ENCODE data around the gene CTNS. TPM values are rescaled to one million over a fixed set of nuclear protein-coding genes. Genes with fewer than 3 reads are reported as not detected.

The CTNS gene
- polyA plus RNA-seq, 1 donor (not counting 4 experiments of a cell fraction or from before 2014, with no cell fraction given): 7.4 TPM

- Histone ChIP-seq H4K20me1 (ENCODE audit: control insufficient read depth, extremely low read depth, insufficient read depth, low read length) (no peaks in the 10 kb centered on the region), H2AFZ (ENCODE audit: control insufficient read depth, low read length) (no peak overlapping the region), H3K4me2 (ENCODE audit: control insufficient read depth, extremely low read depth, insufficient read depth, low read depth, low read length) (no peak overlapping the region), H3K79me2 (ENCODE audit: control insufficient read depth, insufficient read depth, low read length) (peaks cover 4% of the 10 kb centered on the region), H3K27me3 (ENCODE audit: control insufficient read depth, extremely low read depth, insufficient read depth, low read length) (no peaks in the 10 kb centered on the region), H3K9me3 (ENCODE audit: control insufficient read depth, low read depth, low read length) (no peaks in the 10 kb centered on the region), H3K4me1 (ENCODE audit: control insufficient read depth, extremely low read depth, insufficient read depth, low read length) (peaks cover 5% of the 10 kb centered on the region), H3K36me3 (ENCODE audit: control insufficient read depth in 2 of 2, extremely low read depth in 1 of 2, insufficient read depth in 2 of 2, low read length in 2 of 2) (peaks cover 8 to 12% of the 10 kb centered on the region in 2 experiments), H3K4me3 (ENCODE audit: control insufficient read depth in 2 of 3, extremely low read depth in 1 of 3, insufficient read depth in 2 of 3, low read depth in 1 of 3, low read length in 3 of 3) (no peak overlapping the region), H3K9ac (ENCODE audit: control insufficient read depth, extremely low read depth, insufficient read depth, low read length) (no peak overlapping the region), H3K27ac (ENCODE audit: control insufficient read depth, insufficient read depth, low read length) (no peak overlapping the region), H3K9me1 (ENCODE audit: control insufficient read depth, extremely low read depth, insufficient read depth, low read length) (peaks cover 2% of the 10 kb centered on the region)
- dilution Hi-C loops (cut with MboI; ENCODE audit: extremely low pct_ligation_motif_present, low sequenced_read_pairs): no loop called here
- no peak for DNase-seq (ENCODE audit: low read depth, low spot score)
- TF ChIP-seq EZH2 (IDR thresholded peaks at IDR 0.05; ENCODE audit: low read length) (no peak), CTCF (optimal IDR thresholded peaks at IDR 0.05 in 1 of 3, IDR thresholded peaks at IDR 0.05 in 1 of 3, conservative IDR thresholded peaks at IDR 0.05 in 1 of 3; ENCODE audit: extremely low read depth in 1 of 3, insufficient read depth in 2 of 3, low read length in 3 of 3) (no peak)
- no peak for FAIRE-seq
Measured at GRCh38 chr17:3641717-3642486, 5.3 kb downstream of the CTNS start.

- Histone ChIP-seq H4K20me1 (ENCODE audit: control insufficient read depth, extremely low read depth, insufficient read depth, low read length) (no peaks in the 10 kb centered on the region), H3K9me3 (ENCODE audit: control insufficient read depth, low read depth, low read length) (no peaks in the 10 kb centered on the region), H3K4me1 (ENCODE audit: control insufficient read depth, extremely low read depth, insufficient read depth, low read length) (no peaks in the 10 kb centered on the region), H3K27ac (ENCODE audit: control insufficient read depth, insufficient read depth, low read length) (no peak overlapping the region), H3K27me3 (ENCODE audit: control insufficient read depth, extremely low read depth, insufficient read depth, low read length) (no peaks in the 10 kb centered on the region), H2AFZ (ENCODE audit: control insufficient read depth, low read length) (no peak overlapping the region), H3K9me1 (ENCODE audit: control insufficient read depth, extremely low read depth, insufficient read depth, low read length) (no peaks in the 10 kb centered on the region), H3K36me3 (ENCODE audit: control insufficient read depth in 2 of 2, extremely low read depth in 1 of 2, insufficient read depth in 2 of 2, low read length in 2 of 2) (peaks cover 11 to 12% of the 10 kb centered on the region in 2 experiments), H3K79me2 (ENCODE audit: control insufficient read depth, insufficient read depth, low read length) (no peaks in the 10 kb centered on the region), H3K9ac (ENCODE audit: control insufficient read depth, extremely low read depth, insufficient read depth, low read length) (no peak overlapping the region), H3K4me3 (ENCODE audit: control insufficient read depth in 2 of 3, extremely low read depth in 1 of 3, insufficient read depth in 2 of 3, low read depth in 1 of 3, low read length in 3 of 3) (no peak overlapping the region), H3K4me2 (ENCODE audit: control insufficient read depth, extremely low read depth, insufficient read depth, low read depth, low read length) (no peak overlapping the region)
- DNase-seq (ENCODE audit: low read depth, low spot score): no peak
- dilution Hi-C loops (cut with MboI; ENCODE audit: extremely low pct_ligation_motif_present, low sequenced_read_pairs): no loop called here
- no peak for TF ChIP-seq EZH2 (IDR thresholded peaks at IDR 0.05; ENCODE audit: low read length)
- TF ChIP-seq CTCF (optimal IDR thresholded peaks at IDR 0.05 in 1 of 3, IDR thresholded peaks at IDR 0.05 in 1 of 3, conservative IDR thresholded peaks at IDR 0.05 in 1 of 3; ENCODE audit: extremely low read depth in 1 of 3, insufficient read depth in 2 of 3, low read length in 3 of 3): no peak
- no peak for FAIRE-seq
Measured at GRCh38 chr17:3643889-3644349, 7.4 kb downstream of the CTNS start.

All from keratinocyte (primary cell).